Vagina (tissue), 2 donors: ENCODE results near the gene C4orf54.

ENCODE experiments used
- CTCF ChIP-seq, 3 experiments: fragments of 450-650 bp in 2 of 3; fragments of 200-600 bp in 1 of 3; sonication (generic) in 1 of 3; IDR thresholded peaks; one replicate each; pipeline ENCODE4 v1.5.1; 2017 to 2019; ENCODE audit warnings: antibody characterized with exemption in 3 of 3, mild to moderate bottlenecking in 2 of 3, moderate library complexity in 2 of 3
- POLR2A ChIP-seq, 2 donors: fragments of 450-650 bp; IDR thresholded peaks; one replicate each; pipeline ENCODE4 v1.6.1; 2017; ENCODE audit warnings: antibody characterized with exemption in 2 of 2, mild to moderate bottlenecking in 2 of 2, moderate library complexity in 2 of 2

- TF ChIP-seq CTCF (IDR thresholded peaks at IDR 0.05) = no peak
- no peak for TF ChIP-seq POLR2A (IDR thresholded peaks at IDR 0.05)
Observed at GRCh38 chr4:99610605-99611175, 46.9 kb downstream of the C4orf54 start.
